GM23338 (cell line): ENCODE data around the gene AKAP10. TPM values are rescaled to one million over a fixed set of nuclear protein-coding genes. Genes with fewer than 3 reads are reported as not detected.

Source experiments
- ATAC-seq: fragments of 200-7000 bp; cut with Tn5 transposase; 3 replicates; pipeline ENCODE4 v1.9.1; 2020
- DNase-seq: peaks from one replicate; pipeline ENCODE4 v3.0.0-alpha.2; 2015; ENCODE audit warnings: low spot score
- H2AFZ ChIP-seq: fragments of 200-600 bp; sonication (generic); 2 replicates; pipeline ENCODE4 v1.8.0; 2016; ENCODE audit warnings: antibody characterized with exemption, mild to moderate bottlenecking, moderate library complexity
- H3F3A ChIP-seq: fragments of 200-600 bp; sonication (generic); replicated peaks from 2 replicates; pipeline ENCODE4 v1.8.0; 2017; ENCODE audit warnings: antibody characterized with exemption, mixed run types, low read depth
- H3K27ac ChIP-seq: fragments of 200-600 bp; sonication (generic); 2 replicates; pipeline ENCODE4 v1.6.1; 2016; ENCODE audit warnings: low read depth
- H3K27me3 ChIP-seq: fragments of 200-600 bp; sonication (generic); 2 replicates; pipeline ENCODE4 v1.8.0; 2016; ENCODE audit warnings: mild to moderate bottlenecking, mixed run types, moderate library complexity; ENCODE audit not compliant: insufficient read depth
- H3K36me3 ChIP-seq: fragments of 200-600 bp; sonication (generic); 2 replicates; pipeline ENCODE4 v1.8.0; 2016; ENCODE audit warnings: mild to moderate bottlenecking; ENCODE audit not compliant: insufficient read depth
- H3K4me1 ChIP-seq: fragments of 200-600 bp; sonication (generic); 2 replicates; pipeline ENCODE4 v1.8.0; 2016; ENCODE audit warnings: mild to moderate bottlenecking, moderate library complexity; ENCODE audit not compliant: insufficient read depth
- H3K4me2 ChIP-seq: fragments of 200-600 bp; sonication (generic); 2 replicates; pipeline ENCODE4 v1.7.1; 2017; ENCODE audit warnings: mixed run types
- H3K4me3 ChIP-seq: fragments of 200-600 bp; sonication (generic); 2 replicates; pipeline ENCODE4 v1.6.1; 2016; ENCODE audit warnings: mixed run types
- H3K79me2 ChIP-seq: fragments of 200-600 bp; sonication (generic); replicated peaks from 2 replicates; pipeline ENCODE4 v1.8.0; 2017; ENCODE audit warnings: mild to moderate bottlenecking; ENCODE audit not compliant: insufficient read depth
- H3K9me2 ChIP-seq: fragments of 200-600 bp; sonication (generic); 2 replicates; pipeline ENCODE4 v1.8.0; 2017; ENCODE audit not compliant: insufficient read depth
- H4K20me1 ChIP-seq: fragments of 200-600 bp; sonication (generic); replicated peaks from 2 replicates; pipeline ENCODE4 v1.8.0; 2017; ENCODE audit warnings: mild to moderate bottlenecking; ENCODE audit not compliant: insufficient read depth
- H3K27ac Mint-ChIP-seq: 2 replicates; pipeline ENCODE4 v1.8.0; 2020; ENCODE audit warnings: inconsistent platforms, mild to moderate bottlenecking, moderate library complexity, mixed read lengths
- H3K27me3 Mint-ChIP-seq: 3 replicates; pipeline ENCODE4 v1.8.0; 2022; ENCODE audit warnings: low read depth, mild to moderate bottlenecking, moderate library complexity, mixed read lengths, inconsistent platforms; ENCODE audit not compliant: insufficient read depth, poor library complexity
- H3K36me3 Mint-ChIP-seq: 3 replicates; pipeline ENCODE4 v1.8.0; 2021; ENCODE audit warnings: low read depth, mild to moderate bottlenecking, inconsistent platforms, moderate library complexity, mixed read lengths
- H3K4me1 Mint-ChIP-seq: 3 replicates; pipeline ENCODE4 v1.8.0; 2020; ENCODE audit warnings: mild to moderate bottlenecking, inconsistent platforms, mixed read lengths
- H3K4me3 Mint-ChIP-seq: 3 replicates; pipeline ENCODE4 v1.8.0; 2021; ENCODE audit warnings: moderate library complexity, mild to moderate bottlenecking, inconsistent platforms, mixed read lengths
- H3K9me3 Mint-ChIP-seq: 3 replicates; pipeline ENCODE4 v1.8.0; 2020; ENCODE audit warnings: moderate library complexity, mild to moderate bottlenecking, inconsistent platforms, mixed read lengths
- CREB1 ChIP-seq: fragments of 250-450 bp; sonication (Bioruptor Pico); IDR thresholded peaks from 2 replicates; pipeline ENCODE4 v1.5.0; 2020; ENCODE audit warnings: low read depth, mild to moderate bottlenecking, moderate library complexity
- POLR2AphosphoS5 ChIP-seq: IDR thresholded peaks from 2 replicates; pipeline ENCODE4 v1.6.1; 2016; ENCODE audit warnings: antibody characterized with exemption, low read depth
- STAT1 ChIP-seq: IDR thresholded peaks from one replicate; pipeline ENCODE4 v1.6.1; 2016; ENCODE audit warnings: antibody characterized with exemption; ENCODE audit not compliant: unreplicated experiment
- ZNF114 ChIP-seq: fragments of 250-450 bp; sonication (Bioruptor Pico); IDR thresholded peaks from 2 replicates; pipeline ENCODE4 v1.5.0; 2020; ENCODE audit warnings: mild to moderate bottlenecking, moderate library complexity
- ZNF331 ChIP-seq: fragments of 250-450 bp; sonication (Bioruptor Pico); IDR thresholded peaks from 2 replicates; pipeline ENCODE4 v1.5.0; 2020; ENCODE audit warnings: low read depth, mild to moderate bottlenecking, moderate library complexity
- ZNF462 ChIP-seq: fragments of 250-450 bp; sonication (Bioruptor Pico); IDR thresholded peaks from 2 replicates; pipeline ENCODE4 v1.5.0; 2020; ENCODE audit warnings: mild to moderate bottlenecking, moderate library complexity
- polyA plus RNA-seq: library from polyadenylated mRNA; unstranded; fragments of >200 nt; fragmentation: Nextera tagmentation; extraction: Ambion mirVana; gene quantifications from 2 replicates; pipeline ENCODE4 v1.2.1, GENCODE V29; 2016
- total RNA-seq: library from RNA; depleted of rRNA; stranded (reverse); fragments of >200 nt; shearing (Covaris generic); gene quantifications from 2 replicates; pipeline ENCODE4 v1.2.3, GENCODE V29; 2014

AKAP10 gene
- total and polyA plus RNA-seq, 2 experiments from 2014 or later: 16.7 to 25.9 TPM

GRCh38 chr17:19909139-19909538 is 68.5 kb downstream of the AKAP10 start (continued):
- TF ChIP-seq ZNF462 (CRISPR knock-in tag): no peak

GRCh38 chr17:19905502-19905901 is 72.1 kb downstream of the AKAP10 start:
- no peaks in the 10 kb centered on the region for H3K9me2 ChIP-seq
- H3K27ac ChIP-seq: no peak overlapping the region
- H3K4me2 ChIP-seq: no peak overlapping the region
- ATAC-seq (no peak), DNase-seq (no peak)
- peaks cover 69% of the 10 kb centered on the region for H3K36me3 Mint-ChIP-seq
- no peaks in the 10 kb centered on the region for H3K4me1 ChIP-seq
- H4K20me1 ChIP-seq: no peaks in the 10 kb centered on the region; the same call in 1 of the 2 replicates
- H3K4me1 Mint-ChIP-seq: no peaks in the 10 kb centered on the region
- 0 out of 2 replicates have a peak, but pooled peaks cover 2% of the 10 kb centered on the region for H3F3A ChIP-seq
- H3K27me3 ChIP-seq: no peaks in the 10 kb centered on the region
- TF ChIP-seq ZNF331 (CRISPR knock-in tag) (no peak), POLR2AphosphoS5 (no peak), ZNF114 (no peak), STAT1 (no peak), CREB1 (no peak), ZNF462 (CRISPR knock-in tag) (no peak)
- no peak overlapping the region for H3K4me3 ChIP-seq
- no peaks in the 10 kb centered on the region for H3K79me2 ChIP-seq
- no peak overlapping the region for H3K27ac Mint-ChIP-seq
- H3K36me3 ChIP-seq: peaks cover 47% of the 10 kb centered on the region
- H3K4me3 Mint-ChIP-seq: no peak overlapping the region
- H3K9me3 Mint-ChIP-seq: no peaks in the 10 kb centered on the region
- H3K27me3 Mint-ChIP-seq: peaks cover 7% of the 10 kb centered on the region
- no peak overlapping the region for H2AFZ ChIP-seq
